GM19193 (cell line): Measurements from ENCODE around the gene GTPBP4.

Source experiments
- POLR2A ChIP-seq: IDR thresholded peaks from 4 replicates; pipeline ENCODE4 v1.6.1; 2011; ENCODE audit not compliant: insufficient read depth, insufficient read length; ENCODE audit errors: extremely low read depth

The GTPBP4 gene

GRCh38 chr10:1022413-1022812 lies 34.2 kb downstream of the GTPBP4 start:
- no peak for TF ChIP-seq POLR2A

DNA sequence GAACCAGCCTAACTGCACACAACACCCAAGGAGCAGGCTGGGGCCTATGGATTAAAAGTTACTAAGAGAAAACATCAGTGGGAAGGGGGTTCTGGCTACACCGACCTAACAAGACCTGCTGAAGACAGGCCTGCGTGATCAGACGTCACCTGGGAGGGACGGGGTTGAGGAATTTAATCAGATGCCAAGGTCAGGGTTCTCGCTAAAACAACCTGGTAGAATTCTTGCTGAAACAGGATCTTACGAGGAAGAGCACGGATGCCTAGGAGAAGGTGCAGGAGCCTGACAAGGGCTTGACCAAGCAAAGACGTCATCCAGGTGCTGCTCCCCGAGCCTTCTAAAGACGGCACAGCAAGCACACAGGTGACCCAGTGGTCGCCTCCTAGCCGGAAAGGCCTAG lies 35.9 kb downstream of the GTPBP4 start:
- TF ChIP-seq POLR2A: no peak

GRCh38 chr10:1025683-1026082 lies 37.4 kb downstream of the GTPBP4 start, which contains the start of gene IDI2:
Gene IDI2 (minus strand): TSS chr10:1025859. CDS start chr10:1024723, 1,136 bp downstream.
- TF ChIP-seq POLR2A: no peak

GRCh38 chr10:1026578-1026977 lies 38.3 kb downstream of the GTPBP4 start:
- TF ChIP-seq POLR2A: no peak

DNA sequence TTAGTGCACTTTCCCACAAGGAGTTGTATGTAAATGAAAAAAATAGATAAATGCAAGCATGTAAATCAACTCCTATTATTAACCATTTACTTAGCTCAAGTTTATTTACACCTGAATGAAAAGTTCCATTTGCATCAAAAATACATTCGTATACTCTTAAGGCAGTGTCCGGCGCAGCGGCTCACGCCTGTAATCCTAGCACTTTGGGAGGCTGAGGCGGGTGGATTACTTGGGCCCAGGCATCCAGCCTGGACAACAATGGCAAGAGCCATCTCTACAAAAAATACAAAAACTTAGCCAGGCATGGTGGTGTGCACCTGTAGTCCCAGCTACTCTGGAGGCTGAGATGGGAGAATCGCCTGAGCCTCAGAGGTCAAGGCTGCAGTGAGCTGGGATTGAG lies 41.6 kb downstream of the GTPBP4 start:
- no peak for TF ChIP-seq POLR2A

DNA sequence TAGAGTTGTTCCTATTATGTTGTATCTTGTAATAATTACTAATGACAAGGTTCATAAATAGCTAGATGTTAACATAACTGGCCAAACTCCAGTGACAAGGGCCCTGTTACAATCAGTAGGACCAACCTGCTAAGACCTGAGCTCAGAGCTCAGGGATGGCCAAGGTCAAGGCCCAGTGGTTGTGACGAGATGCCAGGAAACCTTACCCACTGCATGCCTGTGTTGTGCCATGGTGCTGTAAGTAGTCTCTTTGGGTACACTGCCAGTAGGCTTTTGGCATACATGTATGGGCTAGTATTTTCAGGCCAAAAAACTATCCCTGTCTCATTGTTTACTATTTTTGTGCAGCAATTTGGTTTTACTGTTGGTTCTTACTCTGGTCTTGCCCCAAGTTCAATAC lies 45.4 kb downstream of the GTPBP4 start:
- TF ChIP-seq POLR2A: no peak

- no peak for TF ChIP-seq POLR2A
These were observed 46.5 kb downstream of the GTPBP4 start for GRCh38 chr10:1034758-1035157.

DNA sequence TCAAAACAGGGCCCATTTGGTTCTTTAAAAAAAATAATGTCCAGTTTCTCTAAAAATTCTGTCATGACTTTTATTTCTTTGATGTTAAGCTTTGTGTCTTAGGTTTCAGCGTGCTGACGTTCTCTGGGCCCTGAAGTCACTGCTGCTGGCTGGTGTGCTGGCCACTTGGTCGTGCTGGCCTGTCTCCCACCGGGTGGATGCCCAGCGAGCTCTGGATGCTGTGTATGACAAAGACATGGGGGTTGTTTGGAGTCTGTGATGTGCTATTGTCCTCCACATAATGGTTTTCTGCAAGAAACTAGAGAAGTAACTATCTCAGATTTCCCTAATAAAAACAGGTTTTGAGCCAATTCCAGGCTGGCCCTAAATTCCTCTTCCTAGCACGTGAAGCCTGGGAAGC lies 47.0 kb downstream of the GTPBP4 start:
- TF ChIP-seq POLR2A: no peak

- peak; percentile 22 for TF ChIP-seq POLR2A
These were observed 48.1 kb downstream of the GTPBP4 start for GRCh38 chr10:1036341-1036791.

GRCh38 chr10:1037098-1037497 lies 48.9 kb downstream of the GTPBP4 start:
- no peak for TF ChIP-seq POLR2A

DNA sequence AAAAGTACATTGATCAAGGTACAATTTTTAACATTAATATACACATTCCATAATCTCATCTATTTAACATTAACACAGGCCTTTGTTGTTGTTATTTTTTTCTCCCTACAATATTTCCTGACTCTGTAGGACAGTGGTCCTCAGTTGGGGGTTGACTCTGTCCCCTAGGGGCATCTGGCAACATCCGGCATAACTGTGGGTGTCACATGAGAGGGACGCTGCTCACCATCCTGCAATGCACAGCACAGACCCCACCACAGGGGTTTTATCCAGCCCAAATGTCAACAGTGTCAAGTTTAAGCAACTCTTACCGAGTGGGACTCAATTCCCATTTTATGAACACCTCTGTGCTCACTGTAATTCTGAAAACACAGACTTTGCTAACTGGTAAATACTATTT lies 51.9 kb downstream of the GTPBP4 start:
- no peak for TF ChIP-seq POLR2A

DNA sequence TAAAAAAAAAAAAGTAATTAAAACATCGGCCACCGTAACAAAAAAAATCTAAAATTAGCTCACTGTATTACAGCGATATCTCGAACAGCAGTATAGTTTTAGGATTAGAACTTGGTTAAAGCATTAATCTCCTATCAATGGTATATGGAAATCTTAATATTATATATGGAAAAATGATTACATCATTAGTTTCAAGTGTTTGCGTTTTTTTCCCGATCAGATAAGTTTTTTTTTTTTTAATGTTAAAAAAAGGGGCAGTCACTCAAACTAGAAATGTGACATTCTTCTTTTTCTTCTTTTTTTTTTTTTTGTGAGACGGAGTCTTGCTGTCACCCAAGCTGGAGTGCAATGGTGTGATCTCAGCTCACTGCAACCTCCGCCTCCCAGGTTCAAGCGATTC lies 53.3 kb downstream of the GTPBP4 start:
- TF ChIP-seq POLR2A: no peak

DNA sequence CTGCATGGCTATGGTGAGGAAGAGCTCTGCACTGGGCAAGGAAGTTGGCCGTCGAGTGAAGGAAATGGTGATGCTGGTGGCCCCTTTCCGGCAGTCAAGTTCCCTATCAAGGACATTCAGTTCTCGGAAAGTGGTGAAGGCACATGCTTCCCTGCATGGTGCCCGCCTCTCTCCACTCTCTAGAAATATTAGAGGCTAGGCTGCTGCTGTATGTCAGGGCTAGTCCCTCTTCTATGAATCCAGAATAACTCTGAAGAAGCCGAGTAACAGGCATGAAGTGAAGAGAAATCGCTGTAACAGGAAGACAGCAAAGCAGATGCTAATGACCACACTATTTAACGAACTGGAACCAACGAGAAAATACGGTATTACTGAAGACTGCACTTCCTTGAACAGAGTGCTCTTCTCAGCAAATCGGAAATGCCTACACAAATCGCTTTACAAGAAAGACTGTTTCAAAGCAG lies 55.3 kb downstream of the GTPBP4 start:
- peak; percentile 24 for TF ChIP-seq POLR2A

GRCh38 chr10:1044146-1044545 lies 55.9 kb downstream of the GTPBP4 start:
- no peak for TF ChIP-seq POLR2A

DNA sequence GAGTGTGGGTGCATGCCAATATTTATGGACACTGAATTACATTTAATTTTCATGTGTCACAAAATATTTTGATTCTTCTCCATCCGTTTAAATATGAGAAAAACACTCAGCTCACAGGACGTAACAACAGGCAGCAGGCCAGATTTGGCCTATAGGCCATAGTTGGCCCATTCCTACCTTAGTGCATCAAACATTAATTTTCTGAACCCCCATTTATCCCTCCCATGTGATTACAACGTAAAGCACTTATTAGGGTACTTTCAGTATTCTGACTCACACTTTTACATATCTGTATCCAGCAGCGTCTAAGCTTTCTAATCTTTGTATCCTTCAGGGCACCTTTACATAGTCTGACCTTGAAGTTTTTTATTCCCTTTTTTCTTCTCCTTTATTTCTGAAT lies 56.7 kb downstream of the GTPBP4 start:
- TF ChIP-seq POLR2A: no peak

DNA sequence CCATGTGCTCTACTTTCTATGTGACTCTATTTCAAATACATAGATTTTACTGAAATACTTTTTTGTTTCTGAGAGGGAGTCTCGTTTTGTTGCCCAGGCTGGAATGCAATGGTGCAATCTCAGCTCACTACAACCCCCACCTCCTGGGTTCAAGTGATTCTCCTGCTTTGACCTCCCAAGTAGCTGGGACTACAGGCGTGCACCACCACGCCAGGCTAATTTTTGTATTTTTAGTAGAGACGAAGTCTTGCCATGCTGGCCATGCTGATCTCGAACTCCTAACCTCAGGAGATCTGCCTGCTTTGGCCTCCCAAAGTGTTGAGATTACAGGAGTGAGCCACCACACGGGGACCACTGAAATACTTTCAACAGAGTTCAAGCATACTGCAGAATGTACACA lies 57.2 kb downstream of the GTPBP4 start:
- no peak for TF ChIP-seq POLR2A

GRCh38 chr10:1047937-1048336 lies 59.7 kb downstream of the GTPBP4 start:
- no peak for TF ChIP-seq POLR2A
